GM12891 (cell line): ENCODE data around the gene TTC22.

Source experiments
- PAX5 ChIP-seq: IDR thresholded peaks from 2 replicates; pipeline ENCODE4 v1.6.1; 2011; ENCODE audit warnings: low read length, moderate library complexity, mild to moderate bottlenecking; ENCODE audit not compliant: insufficient read depth, severe bottlenecking
- POLR2A ChIP-seq: IDR thresholded peaks from 2 replicates; pipeline ENCODE4 v1.6.1; 2011; ENCODE audit warnings: low read depth, low read length, control low read depth
- POLR2AphosphoS5 ChIP-seq: IDR thresholded peaks from 2 replicates; pipeline ENCODE4 v1.6.1; 2011; ENCODE audit warnings: low read depth, low read length, control low read depth
- POU2F2 ChIP-seq: IDR thresholded peaks from 2 replicates; pipeline ENCODE4 v1.6.1; 2011; ENCODE audit warnings: low read depth, mild to moderate bottlenecking, control low read depth, low read length, moderate library complexity
- SPI1 ChIP-seq: IDR thresholded peaks from 2 replicates; pipeline ENCODE4 v1.6.1; 2011; ENCODE audit warnings: low read depth, low read length, control low read depth
- TAF1 ChIP-seq: IDR thresholded peaks from 2 replicates; pipeline ENCODE4 v1.6.1; 2011; ENCODE audit warnings: low read depth, low read length, control low read depth

- TF ChIP-seq POLR2AphosphoS5 (no peak), POLR2A (no peak), TAF1 (no peak), PAX5 (no peak), SPI1 (no peak), POU2F2 (no peak)
Observed at GRCh38 chr1:54774820-54775498, 26.2 kb downstream of the TTC22 start.
